T-cell (primary cell): ENCODE data around the gene ADAMTSL2. TPM values are rescaled to one million over a fixed set of nuclear protein-coding genes. Genes with fewer than 3 reads are reported as not detected.

Experiments
- ATAC-seq, 4 experiments: fragments of 200-7000 bp in 3 of 4; fragments of 150-1000 bp in 1 of 4; cut with Tn5 transposase; replicated peaks in 1 of 4; 1 replicate in 3 of 4; 2 replicates in 1 of 4; pipeline ENCODE4 v1.10.0; 2021; ENCODE audit warnings: moderate library complexity in 3 of 4, mild to moderate bottlenecking in 2 of 4, moderate number of reproducible peaks in 1 of 4
- CTCF ChIA-PET, 2 donors: fragments of 300-600 bp; sonication (Branson Sonifier 250); formaldehyde crosslinking; loops; one replicate each; lab custom pipeline; 2022; ENCODE audit warnings: antibody characterized with exemption in 2 of 2; lab: Charles Lee
- POLR2A ChIA-PET, 2 donors: fragments of 300-600 bp; sonication (Branson Sonifier 250); formaldehyde crosslinking; loops; one replicate each; lab custom pipeline; 2022; ENCODE audit warnings: antibody characterized with exemption in 2 of 2; lab: Charles Lee
- DNase-seq, 35 experiments: peaks; one replicate each; pipeline versions ENCODE4 v3.0.0 to v3.0.0-alpha.2; 2013 to 2023
- H3K27ac ChIP-seq: one replicate; pipeline ENCODE4 v1.5.1; 2013; ENCODE audit warnings: low read length
- H3K27me3 ChIP-seq, 2 experiments: replicated peaks in 1 of 2; 1 replicate in 1 of 2; 2 replicates in 1 of 2; pipeline versions ENCODE4 v1.6.1 to v1.7.0; 2013; ENCODE audit warnings: low read length in 1 of 2, mixed read lengths in 1 of 2; ENCODE audit not compliant: control insufficient read depth in 2 of 2, insufficient read depth in 2 of 2; ENCODE audit errors: extremely low read depth in 1 of 2
- H3K36me3 ChIP-seq, 2 donors: 1 replicate in 1 of 2; 2 replicates in 1 of 2; pipeline versions ENCODE4 v1.6.1 to v1.7.0; 2013; ENCODE audit warnings: low read length in 1 of 2; ENCODE audit not compliant: control insufficient read depth in 2 of 2, insufficient read depth in 1 of 2; ENCODE audit errors: extremely low read depth in 1 of 2
- H3K4me1 ChIP-seq, 2 experiments: 1 replicate in 1 of 2; 2 replicates in 1 of 2; pipeline versions ENCODE4 v1.6.1 to v1.7.0; 2013; ENCODE audit warnings: low read length in 2 of 2, mixed read lengths in 1 of 2; ENCODE audit not compliant: insufficient read depth in 2 of 2, control insufficient read depth in 1 of 2; ENCODE audit errors: extremely low read depth in 1 of 2
- H3K4me3 ChIP-seq, 2 donors: 1 replicate in 1 of 2; 2 replicates in 1 of 2; pipeline versions ENCODE4 v1.5.1 to v1.7.0; 2013; ENCODE audit warnings: mild to moderate bottlenecking in 2 of 2, low read length in 1 of 2, moderate library complexity in 1 of 2; ENCODE audit not compliant: control insufficient read depth in 1 of 2; ENCODE audit errors: extremely low read depth in 1 of 2
- H3K9me3 ChIP-seq: 2 replicates; pipeline ENCODE4 v1.7.0; 2013
- H3K27ac Mint-ChIP-seq, 2 donors: one replicate each; pipeline ENCODE4 v1.8.0; 2020 to 2021; ENCODE audit warnings: mild to moderate bottlenecking in 2 of 2, mixed read lengths in 2 of 2
- H3K27me3 Mint-ChIP-seq, 2 donors: one replicate each; pipeline ENCODE4 v1.8.0; 2021 to 2022; ENCODE audit warnings: mixed read lengths in 2 of 2
- H3K36me3 Mint-ChIP-seq: one replicate; pipeline ENCODE4 v1.8.0; 2021; ENCODE audit warnings: mixed read lengths
- H3K4me1 Mint-ChIP-seq, 3 donors: one replicate each; pipeline ENCODE4 v1.8.0; 2020 to 2022; ENCODE audit warnings: mixed read lengths in 3 of 3, mild to moderate bottlenecking in 1 of 3
- H3K4me3 Mint-ChIP-seq, 3 donors: one replicate each; pipeline ENCODE4 v1.8.0; 2020 to 2022; ENCODE audit warnings: mild to moderate bottlenecking in 3 of 3, mixed read lengths in 3 of 3, moderate library complexity in 3 of 3
- H3K9me3 Mint-ChIP-seq, 3 donors: one replicate each; pipeline ENCODE4 v1.8.0; 2020 to 2022; ENCODE audit warnings: mixed read lengths in 3 of 3
- WGBS: methylation state at CpG from one replicate; pipeline ENCODE4 v1.1.5; 2013; ENCODE audit warnings: missing lambda C conversion rate; ENCODE audit not compliant: insufficient coverage; 5-methylcytosine and 5-hydroxymethylcytosine counted together
- total RNA-seq, 35 experiments: library from RNA in 6 of 35; stranded (reverse) in 6 of 35; fragments of 120-200 nt in 1 of 35; gene quantifications; one replicate each; pipeline versions ENCODE4 v1.2.1 to v1.2.4 and lab custom pipeline; 2013 to 2026

Gene ADAMTSL2
- under 1 TPM; 0.16 to 0.76 (median 0.53) TPM for total RNA-seq
- 0.42 TPM for total RNA-seq (2013)
- 0.11 to 3.9 (median 0.95) reads per million in 29 experiments for total RNA-seq (lab: John Stamatoyannopoulos, UW)

DNA sequence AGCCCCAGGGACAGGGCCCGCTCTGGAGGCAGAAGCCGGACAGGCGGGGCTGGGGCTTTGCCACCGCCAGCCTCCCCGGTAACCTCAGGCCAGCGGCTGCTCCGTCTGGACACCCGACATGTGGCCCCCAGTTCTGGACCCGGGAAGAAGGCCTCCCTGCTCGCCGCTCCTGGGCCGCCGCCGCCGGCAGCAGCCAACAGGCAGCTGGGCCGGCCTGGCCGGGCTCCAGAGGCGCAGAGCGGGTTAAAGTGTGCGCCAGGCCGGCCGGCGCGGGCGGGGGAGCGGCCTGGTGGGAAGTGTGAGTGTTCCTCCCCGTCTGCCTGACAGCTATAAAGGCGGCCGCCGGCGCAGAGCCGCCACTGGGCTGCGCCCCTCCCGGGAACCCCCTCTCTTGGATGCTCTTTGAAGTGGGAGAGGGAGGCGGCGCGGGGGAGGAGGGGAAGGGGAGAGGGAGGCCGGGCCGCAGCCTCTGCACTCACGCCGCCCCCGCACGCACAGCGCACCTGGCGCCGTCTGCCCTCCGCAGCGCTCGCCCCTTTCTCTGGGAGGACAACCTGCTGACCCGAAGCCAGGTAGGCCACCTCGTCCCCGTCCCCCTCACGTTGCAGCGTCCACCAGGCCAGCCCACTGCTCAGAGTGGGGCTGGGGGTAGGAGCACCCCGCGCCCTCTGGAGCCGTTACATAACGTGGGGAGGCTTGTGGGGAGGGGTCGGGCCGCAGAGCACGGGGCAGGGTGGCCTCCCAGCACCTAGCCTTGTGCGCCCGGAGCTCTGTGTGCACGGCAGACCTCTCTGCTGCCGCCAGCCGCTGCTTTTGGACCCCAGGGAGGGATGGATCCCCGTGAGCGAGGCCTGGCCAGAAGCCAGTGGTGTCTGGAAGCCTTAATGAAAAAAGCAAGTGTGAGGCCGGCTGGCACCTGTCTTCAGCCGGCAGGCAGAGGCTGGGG lies at the start of gene ADAMTSL2:
TSS of gene ADAMTSL2 (plus strand) at position 359 of the 946 bp plus-strand sequence. CDS start 2,009 bp downstream, outside the sequence.
- no peak within 1 kb of the TSS for H3K27ac ChIP-seq
- peaks cover 17 to 31% of the 10 kb centered on the region in 2 experiments for H3K4me1 ChIP-seq
- H3K4me3 Mint-ChIP-seq, result peak within 1 kb of the TSS; percentile 17 to 61 (median 21)
- H3K27me3 Mint-ChIP-seq, result peaks cover 0 to 32% of the 10 kb centered on the region in 2 donors
- no peaks in the 10 kb centered on the region for H3K36me3 Mint-ChIP-seq
- H3K27ac Mint-ChIP-seq, result no peak within 1 kb of the TSS
- H3K9me3 ChIP-seq, result no peaks in the 10 kb centered on the region
- 11% methylated on average over 59 of the region's 70 CpGs for WGBS
- H3K36me3 ChIP-seq, result no peaks in the 10 kb centered on the region
- H3K4me3 ChIP-seq, result peak within 1 kb of the TSS; percentile 13 to 51
- ATAC-seq, result peak; percentile 59 to 89 (median 66)
- ChIA-PET CTCF (interaction anchor here in 1 of 2 donors (0.5 kb wide), 1 partner anchor 1087 kb away, joined by 3 read pairs; no protein-coding TSS in a partner anchor), POLR2A (no interaction called here)
- H3K4me1 Mint-ChIP-seq, result peaks cover 10 to 17% (median 13%) of the 10 kb centered on the region in 3 donors
- H3K9me3 Mint-ChIP-seq, result no peaks in the 10 kb centered on the region
- peak in 33 of 35 experiments; percentile 15 to 77 (median 56) for DNase-seq
- H3K27me3 ChIP-seq, result peaks cover 0 to 68% of the 10 kb centered on the region in 2 experiments

DNA sequence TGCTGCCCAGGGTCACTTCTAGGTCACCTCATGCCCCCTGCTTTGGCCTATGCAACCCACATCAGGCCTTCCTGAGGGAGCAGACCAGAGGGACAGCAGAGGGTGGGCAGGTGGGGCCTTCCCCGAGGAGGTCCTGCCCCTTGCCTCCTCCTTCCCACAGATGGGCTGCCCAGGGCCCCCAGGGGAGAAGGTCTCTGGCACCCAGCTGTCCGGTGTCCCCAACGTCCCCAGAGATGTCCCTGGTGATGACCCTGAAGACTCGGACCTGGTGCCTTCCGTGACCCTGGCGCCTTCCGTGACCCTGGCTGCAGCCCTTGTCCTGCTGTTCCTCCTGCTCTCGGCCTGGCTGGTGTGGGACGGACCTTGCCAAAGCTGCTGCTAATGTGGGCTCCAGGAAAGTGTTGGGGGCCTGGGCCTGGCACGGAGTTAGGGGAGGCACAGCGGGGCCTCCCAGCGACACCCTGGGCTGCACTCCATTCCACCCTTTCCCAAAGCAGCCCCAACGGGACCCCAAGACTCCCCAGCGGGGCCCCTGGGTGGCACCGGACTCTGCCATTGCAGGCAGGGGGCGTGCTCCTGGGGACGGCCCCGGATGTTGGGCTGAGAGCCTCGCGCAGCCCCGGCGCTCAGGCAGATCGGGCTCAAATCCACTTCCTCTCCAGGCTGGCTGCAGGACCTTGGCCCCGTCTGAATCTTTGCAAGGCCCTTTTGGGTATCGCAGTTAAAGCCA lies 48.8 kb upstream of the ADAMTSL2 start:
- 47% methylated on average over 20 of the region's 25 CpGs for WGBS
- ChIA-PET POLR2A (no interaction called here), CTCF (no interaction called here)
- peaks cover 0 to 48% of the 10 kb centered on the region in 2 experiments for H3K27me3 ChIP-seq
- no peak overlapping the region for H3K4me3 ChIP-seq
- no peak overlapping the region for H3K27ac ChIP-seq
- Mint-ChIP-seq H3K27me3 (peaks cover 0 to 6% of the 10 kb centered on the region in 2 donors), H3K27ac (no peak overlapping the region), H3K9me3 (no peaks in the 10 kb centered on the region), H3K36me3 (no peaks in the 10 kb centered on the region), H3K4me3 (peak overlapping the region in 2 of 3 donors; percentile 20 to 31), H3K4me1 (peaks cover 5 to 8% (median 5%) of the 10 kb centered on the region in 3 donors)
- no peaks in the 10 kb centered on the region for H3K36me3 ChIP-seq
- H3K4me1 ChIP-seq, result peaks cover 0 to 10% of the 10 kb centered on the region in 2 experiments
- ATAC-seq (peak; percentile 40 to 55 (median 50)), DNase-seq (peak in 1 of 35 experiments; percentile 36)
- H3K9me3 ChIP-seq, result no peaks in the 10 kb centered on the region

- ChIA-PET CTCF (interaction anchor here in 1 of 2 donors (0.8 kb wide), 1 partner anchor 301 kb away, joined by 3 read pairs; no protein-coding TSS in a partner anchor), POLR2A (no interaction called here)
- Mint-ChIP-seq H3K9me3 (no peaks in the 10 kb centered on the region), H3K27me3 (peaks cover 0 to 6% of the 10 kb centered on the region in 2 donors), H3K4me3 (no peak overlapping the region), H3K4me1 (peaks cover 5 to 8% (median 5%) of the 10 kb centered on the region in 3 donors), H3K27ac (no peak overlapping the region), H3K36me3 (no peaks in the 10 kb centered on the region)
- Histone ChIP-seq H3K27me3 (peaks cover 0 to 59% of the 10 kb centered on the region in 2 experiments), H3K4me3 (no peak overlapping the region), H3K36me3 (no peaks in the 10 kb centered on the region), H3K27ac (no peak overlapping the region), H3K9me3 (no peaks in the 10 kb centered on the region), H3K4me1 (peaks cover 0 to 10% of the 10 kb centered on the region in 2 experiments)
- DNase-seq (no peak), ATAC-seq (no peak)
- 86% methylated on average over 7 of the region's 8 CpGs for WGBS
These were observed 47.2 kb upstream of the ADAMTSL2 start for GRCh38 chr9:133487331-133487725.

- ATAC-seq, result no peak
- ChIA-PET CTCF (no interaction called here), POLR2A (no interaction called here)
- H3K4me1 Mint-ChIP-seq, result peaks cover 5 to 8% (median 5%) of the 10 kb centered on the region in 3 donors
- H3K4me3 Mint-ChIP-seq, result no peak overlapping the region
- WGBS, result 81% methylated on average over 18 of the region's 18 CpGs
- no peak overlapping the region for H3K27ac Mint-ChIP-seq
- DNase-seq, result no peak
- H3K36me3 ChIP-seq, result no peaks in the 10 kb centered on the region
- no peaks in the 10 kb centered on the region for H3K36me3 Mint-ChIP-seq
- H3K9me3 Mint-ChIP-seq, result no peaks in the 10 kb centered on the region
- H3K9me3 ChIP-seq, result no peaks in the 10 kb centered on the region
- peaks cover 0 to 59% of the 10 kb centered on the region in 2 experiments for H3K27me3 ChIP-seq
- no peak overlapping the region for H3K27ac ChIP-seq
- peaks cover 0 to 6% of the 10 kb centered on the region in 2 donors for H3K27me3 Mint-ChIP-seq
- peaks cover 0 to 10% of the 10 kb centered on the region in 2 experiments for H3K4me1 ChIP-seq
- no peak overlapping the region for H3K4me3 ChIP-seq
These were observed 45.7 kb upstream of the ADAMTSL2 start for GRCh38 chr9:133488686-133489252.

DNA sequence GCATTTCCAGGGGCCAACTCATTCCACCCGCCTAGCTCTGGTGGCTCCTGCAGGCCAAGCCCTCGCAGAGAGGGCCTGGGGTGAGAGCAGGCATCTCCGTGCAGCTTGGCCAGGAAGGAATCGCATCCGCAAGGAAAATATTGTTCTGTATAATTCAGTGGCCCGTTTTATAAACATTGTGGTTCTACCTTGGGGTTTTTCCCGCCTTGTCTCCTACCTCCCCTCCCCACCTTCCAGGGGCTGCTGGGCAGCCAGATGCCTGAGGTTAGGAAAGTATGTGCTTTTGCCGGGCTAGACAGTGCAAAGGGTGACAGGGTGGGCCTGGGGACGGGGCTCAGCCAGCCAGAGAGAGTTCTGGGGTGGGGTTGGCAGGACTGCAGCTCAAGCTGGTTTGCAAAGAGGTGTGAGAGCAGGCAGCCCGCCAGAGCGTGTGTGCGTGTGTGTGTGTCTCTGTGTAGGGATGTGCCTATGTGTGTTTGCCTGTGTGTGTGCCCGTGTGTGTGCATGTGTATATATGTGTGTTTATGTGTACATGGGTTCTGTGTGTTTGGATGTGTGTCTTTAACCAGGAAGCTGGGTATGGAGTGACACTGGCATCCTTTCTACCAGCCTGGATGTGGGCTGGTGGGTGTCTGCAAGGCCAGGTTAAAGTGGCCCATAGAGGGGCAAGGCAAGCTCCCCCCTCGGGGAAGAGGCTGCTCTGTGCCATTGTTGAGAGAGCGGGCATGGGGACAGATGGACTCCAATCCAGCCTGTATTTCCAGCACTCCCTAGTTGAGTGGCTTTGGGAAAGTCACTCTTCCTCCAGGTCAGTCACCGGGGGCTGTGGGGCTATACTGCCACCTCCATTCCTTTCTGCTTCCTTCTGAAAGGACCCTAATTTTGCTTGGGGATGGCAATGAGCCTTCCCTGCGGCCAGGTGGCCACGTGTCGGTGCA lies 45.0 kb upstream of the ADAMTSL2 start:
- H3K4me3 Mint-ChIP-seq, result no peak overlapping the region
- ChIA-PET POLR2A (no interaction called here), CTCF (no interaction called here)
- WGBS, result 67% methylated on average over 9 of the region's 19 CpGs
- ATAC-seq (no peak), DNase-seq (no peak)
- H3K36me3 Mint-ChIP-seq, result no peaks in the 10 kb centered on the region
- no peaks in the 10 kb centered on the region for H3K9me3 Mint-ChIP-seq
- H3K9me3 ChIP-seq, result no peaks in the 10 kb centered on the region
- no peaks in the 10 kb centered on the region for H3K36me3 ChIP-seq
- H3K4me1 Mint-ChIP-seq, result peaks cover 5 to 8% (median 5%) of the 10 kb centered on the region in 3 donors
- no peak overlapping the region for H3K27ac Mint-ChIP-seq
- H3K4me1 ChIP-seq, result peaks cover 0 to 10% of the 10 kb centered on the region in 2 experiments
- H3K4me3 ChIP-seq, result no peak overlapping the region
- peaks cover 0 to 62% of the 10 kb centered on the region in 2 experiments for H3K27me3 ChIP-seq
- peaks cover 0 to 6% of the 10 kb centered on the region in 2 donors for H3K27me3 Mint-ChIP-seq
- H3K27ac ChIP-seq, result no peak overlapping the region
